ENCODE measurements around the gene CST6.

The CST6 gene

GRCh38 chr11:65979261-65979759 lies 32.5 kb upstream of the CST6 start:
- DNase-seq (no peak), ATAC-seq (no peak)
- Mint-ChIP-seq H3K27ac (no peak overlapping the region), H3K4me3 (no peak overlapping the region), H3K27me3 (no peaks in the 10 kb centered on the region), H3K9me3 (no peaks in the 10 kb centered on the region), H3K36me3 (ENCODE audit: low read depth) (peaks cover 6% of the 10 kb centered on the region), H3K4me1 (no peaks in the 10 kb centered on the region)

GRCh38 chr11:65981101-65981740 lies 30.6 kb upstream of the CST6 start:
- Mint-ChIP-seq H3K4me1 (no peaks in the 10 kb centered on the region), H3K36me3 (ENCODE audit: low read depth) (no peaks in the 10 kb centered on the region), H3K27me3 (no peaks in the 10 kb centered on the region), H3K27ac (no peak overlapping the region), H3K9me3 (no peaks in the 10 kb centered on the region), H3K4me3 (no peak overlapping the region)
- ATAC-seq (no peak), DNase-seq (no peak)

GRCh38 chr11:65981972-65982823 lies 29.6 kb upstream of the CST6 start:
- no peak for ATAC-seq

GRCh38 chr11:65982824-65983588 lies 28.8 kb upstream of the CST6 start:
- Mint-ChIP-seq H3K4me1 (no peaks in the 10 kb centered on the region), H3K4me3 (no peak overlapping the region), H3K36me3 (ENCODE audit: low read depth) (no peaks in the 10 kb centered on the region), H3K9me3 (no peaks in the 10 kb centered on the region), H3K27me3 (no peaks in the 10 kb centered on the region), H3K27ac (no peak overlapping the region)
- ATAC-seq: no peak
- DNase-seq: no peak

More at GRCh38 chr11:65981972-65982823, 29.6 kb upstream of the CST6 start:
- Mint-ChIP-seq H3K36me3 (ENCODE audit: low read depth) (no peaks in the 10 kb centered on the region), H3K27ac (no peak overlapping the region), H3K4me3 (no peak overlapping the region), H3K4me1 (no peaks in the 10 kb centered on the region), H3K27me3 (no peaks in the 10 kb centered on the region), H3K9me3 (no peaks in the 10 kb centered on the region)
- no peak for DNase-seq

DNA sequence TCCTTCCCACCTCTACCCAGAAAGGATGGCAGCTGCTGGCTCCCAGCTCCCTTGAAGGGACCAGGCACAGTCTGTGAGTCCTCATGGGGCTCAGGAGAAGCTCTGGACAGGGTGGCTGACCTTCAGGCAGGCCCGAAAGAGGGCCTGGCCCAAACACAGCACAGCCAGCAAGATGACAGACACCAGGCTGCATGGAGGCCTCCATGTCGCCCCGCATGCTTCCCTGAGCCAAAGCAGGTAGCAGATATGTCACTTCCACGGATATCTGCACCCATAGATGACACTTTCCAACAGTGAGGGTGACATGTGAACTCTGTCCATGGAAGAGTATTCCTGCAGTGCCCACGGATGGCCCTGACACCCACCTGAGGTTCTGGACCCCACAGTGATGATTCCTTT lies 28.2 kb upstream of the CST6 start:
- H3K36me3 Mint-ChIP-seq (ENCODE audit: low read depth): no peaks in the 10 kb centered on the region
- no peaks in the 10 kb centered on the region for H3K9me3 Mint-ChIP-seq
- H3K4me3 Mint-ChIP-seq: no peak overlapping the region
- H3K4me1 Mint-ChIP-seq: no peaks in the 10 kb centered on the region
- H3K27me3 Mint-ChIP-seq: no peaks in the 10 kb centered on the region
- no peak for ATAC-seq
- DNase-seq: no peak
- H3K27ac Mint-ChIP-seq: no peak overlapping the region

DNA sequence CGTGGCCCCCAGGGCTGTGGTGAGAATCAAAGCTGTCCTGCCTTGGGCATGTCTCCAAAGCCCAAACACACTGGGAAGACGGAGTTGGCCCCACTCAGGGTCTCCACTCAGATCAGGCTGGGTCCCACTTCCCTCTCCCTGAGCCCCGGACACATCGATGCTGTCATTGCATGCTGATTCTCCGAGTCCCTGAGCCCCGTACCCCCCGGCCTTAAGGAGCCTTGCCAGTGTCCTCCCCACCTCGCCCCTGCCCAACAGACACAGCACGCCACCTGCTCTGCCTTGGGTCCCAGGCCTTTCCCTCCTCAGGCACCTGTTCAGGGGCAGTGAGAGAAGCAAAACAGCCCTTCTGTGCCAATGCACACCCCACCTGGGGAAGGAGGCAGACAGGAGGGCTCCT lies 24.5 kb upstream of the CST6 start:
- H3K27me3 Mint-ChIP-seq: no peaks in the 10 kb centered on the region
- H3K9me3 Mint-ChIP-seq: no peaks in the 10 kb centered on the region
- peaks cover 6% of the 10 kb centered on the region for H3K4me1 Mint-ChIP-seq
- H3K36me3 Mint-ChIP-seq (ENCODE audit: low read depth): peaks cover 7% of the 10 kb centered on the region
- no peak overlapping the region for H3K27ac Mint-ChIP-seq
- no peak overlapping the region for H3K4me3 Mint-ChIP-seq
- DNase-seq (no peak), ATAC-seq (no peak)

DNA sequence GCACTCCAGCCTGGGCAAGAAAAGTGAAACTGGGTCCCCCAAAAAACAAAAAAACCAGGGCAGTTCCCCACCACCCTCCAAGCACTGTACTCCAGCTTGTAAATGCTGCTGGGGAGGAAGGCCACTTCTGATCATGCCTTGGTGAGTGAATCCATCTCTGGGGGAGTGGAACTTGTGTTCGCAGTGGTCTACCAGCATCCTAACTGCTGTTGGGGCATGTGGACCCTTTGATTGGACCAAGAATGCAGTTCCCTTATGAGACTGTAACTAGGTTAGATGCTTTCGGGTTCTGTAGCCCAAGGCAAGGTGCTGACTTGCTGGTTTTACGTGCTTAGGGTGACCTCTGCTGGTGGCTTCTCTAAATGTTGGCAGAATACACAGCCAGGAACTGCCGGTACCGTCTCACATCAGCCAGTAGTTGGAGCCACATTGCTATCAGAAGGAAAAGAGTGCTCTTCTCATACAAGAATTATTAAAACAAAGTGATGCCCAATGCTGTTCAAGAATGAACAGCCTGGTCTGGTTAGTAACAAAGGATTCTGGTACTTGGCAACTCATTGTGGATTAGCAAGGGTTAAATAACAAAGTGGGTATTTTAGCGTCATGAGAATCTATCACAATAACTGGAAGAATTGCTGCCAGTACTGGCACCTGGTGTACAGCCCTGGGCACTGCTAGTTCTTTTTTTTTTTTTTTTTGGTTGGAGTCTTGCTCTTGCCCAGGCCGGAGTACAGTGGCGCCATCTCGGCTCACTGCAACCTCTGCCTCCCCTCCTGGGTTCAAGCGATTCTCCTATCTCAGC lies 22.8 kb upstream of the CST6 start:
- Mint-ChIP-seq H3K36me3 (ENCODE audit: low read depth) (peaks cover 7% of the 10 kb centered on the region), H3K27ac (peak overlapping the region; percentile 78), H3K4me1 (peaks cover 6% of the 10 kb centered on the region), H3K27me3 (no peaks in the 10 kb centered on the region), H3K9me3 (no peaks in the 10 kb centered on the region), H3K4me3 (no peak overlapping the region)
- DNase-seq: peak; percentile 88
- ATAC-seq: peak; percentile 100

DNA sequence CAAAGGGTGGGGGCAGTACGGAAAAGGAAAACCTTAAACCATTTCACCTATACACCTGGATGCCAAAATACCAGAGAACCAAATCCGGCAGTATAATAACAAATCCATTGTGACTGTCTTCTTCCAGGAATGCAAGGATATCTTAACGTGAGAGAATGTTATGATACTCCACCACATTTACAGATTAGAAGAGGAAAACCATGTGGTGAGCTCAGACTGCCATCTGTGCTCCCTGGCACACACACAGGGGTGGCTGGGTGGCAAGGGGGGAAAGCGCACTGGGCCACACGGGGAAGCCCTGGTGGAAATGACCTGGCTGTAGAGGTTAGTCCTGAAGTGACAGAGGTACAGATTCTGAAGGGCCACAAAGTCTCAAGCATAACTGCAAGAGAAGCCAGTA lies 19.8 kb upstream of the CST6 start:
- no peaks in the 10 kb centered on the region for H3K9me3 Mint-ChIP-seq
- DNase-seq: no peak
- peaks cover 10% of the 10 kb centered on the region for H3K36me3 Mint-ChIP-seq (ENCODE audit: low read depth)
- no peak for ATAC-seq
- no peak overlapping the region for H3K4me3 Mint-ChIP-seq
- no peaks in the 10 kb centered on the region for H3K27me3 Mint-ChIP-seq
- peaks cover 6% of the 10 kb centered on the region for H3K4me1 Mint-ChIP-seq
- no peak overlapping the region for H3K27ac Mint-ChIP-seq

GRCh38 chr11:65997286-65997685 lies 14.5 kb upstream of the CST6 start:
- no peaks in the 10 kb centered on the region for H3K9me3 Mint-ChIP-seq
- H3K27ac Mint-ChIP-seq: peak overlapping the region; percentile 37
- peaks cover 40% of the 10 kb centered on the region for H3K36me3 Mint-ChIP-seq (ENCODE audit: low read depth)
- ATAC-seq: no peak
- no peaks in the 10 kb centered on the region for H3K27me3 Mint-ChIP-seq
- no peak overlapping the region for H3K4me3 Mint-ChIP-seq
- no peak for DNase-seq
- H3K4me1 Mint-ChIP-seq: peaks cover 28% of the 10 kb centered on the region

DNA sequence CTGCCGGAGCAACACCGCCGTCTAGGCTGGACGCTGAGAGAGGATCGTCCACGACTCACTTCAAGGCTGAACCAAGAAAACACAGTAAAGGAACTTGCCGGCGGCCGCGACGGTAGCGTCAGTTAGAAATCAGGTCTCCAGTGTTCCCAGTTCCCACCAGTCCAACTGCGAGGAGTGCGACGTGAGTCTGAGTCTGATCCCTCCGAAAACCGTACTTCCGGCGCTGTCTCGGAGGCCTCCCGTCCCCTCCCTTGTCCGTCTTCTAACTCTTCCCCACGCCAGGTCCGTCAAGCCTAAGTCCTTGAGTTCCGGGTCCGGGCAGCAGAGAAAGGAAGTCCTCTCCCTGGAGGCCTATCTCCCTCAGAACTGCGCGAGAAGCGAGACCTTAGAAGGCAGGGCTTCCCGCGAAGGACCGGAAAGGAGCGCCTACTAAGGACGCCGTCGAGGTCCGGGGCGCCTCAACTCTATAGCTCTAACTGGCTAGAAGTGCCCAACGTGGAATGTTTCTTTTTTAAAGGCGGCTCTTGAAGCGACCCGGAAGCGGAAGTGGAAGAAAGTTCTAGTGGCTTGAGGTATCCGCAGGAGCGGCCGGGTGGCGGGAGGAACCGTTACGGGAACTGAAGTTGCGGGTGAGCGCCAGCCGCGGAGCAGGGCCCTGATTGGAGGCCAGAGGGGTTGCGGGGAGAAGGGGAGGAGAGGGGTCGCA lies 9.7 kb upstream of the CST6 start, which contains the start of the genes BANF1 and EIF1AD:
Gene BANF1, plus strand, starts transcription at position 562 of the 706 bp plus-strand sequence. CDS start 748 bp downstream, outside the sequence.
Gene EIF1AD, minus strand, starts transcription at position 216 of the 706 bp plus-strand sequence. CDS start 1,768 bp downstream, outside the sequence.
- H3K4me1 Mint-ChIP-seq: peaks cover 51% of the 10 kb centered on the region
- peak within 1 kb of the TSS; percentile 100 for H3K4me3 Mint-ChIP-seq
- H3K36me3 Mint-ChIP-seq (ENCODE audit: low read depth): peaks cover 50% of the 10 kb centered on the region

GRCh38 chr11:66002648-66003225 lies 9.1 kb upstream of the CST6 start:
- ATAC-seq: peak; percentile 64
- H3K4me1 Mint-ChIP-seq: peaks cover 49% of the 10 kb centered on the region
- H3K27ac Mint-ChIP-seq: peak overlapping the region; percentile 98
- H3K4me3 Mint-ChIP-seq: peak overlapping the region; percentile 100
- H3K9me3 Mint-ChIP-seq: no peaks in the 10 kb centered on the region
- H3K27me3 Mint-ChIP-seq: no peaks in the 10 kb centered on the region
- peaks cover 45% of the 10 kb centered on the region for H3K36me3 Mint-ChIP-seq (ENCODE audit: low read depth)
- no peak for DNase-seq

More for the DNA sequence above, 9.7 kb upstream of the CST6 start, which contains the start of the genes BANF1 and EIF1AD:
- no peaks in the 10 kb centered on the region for H3K27me3 Mint-ChIP-seq
- peak; percentile 94 for ATAC-seq
- peak; percentile 90 for DNase-seq
- peak within 1 kb of the TSS; percentile 98 for H3K27ac Mint-ChIP-seq
- no peaks in the 10 kb centered on the region for H3K9me3 Mint-ChIP-seq

DNA sequence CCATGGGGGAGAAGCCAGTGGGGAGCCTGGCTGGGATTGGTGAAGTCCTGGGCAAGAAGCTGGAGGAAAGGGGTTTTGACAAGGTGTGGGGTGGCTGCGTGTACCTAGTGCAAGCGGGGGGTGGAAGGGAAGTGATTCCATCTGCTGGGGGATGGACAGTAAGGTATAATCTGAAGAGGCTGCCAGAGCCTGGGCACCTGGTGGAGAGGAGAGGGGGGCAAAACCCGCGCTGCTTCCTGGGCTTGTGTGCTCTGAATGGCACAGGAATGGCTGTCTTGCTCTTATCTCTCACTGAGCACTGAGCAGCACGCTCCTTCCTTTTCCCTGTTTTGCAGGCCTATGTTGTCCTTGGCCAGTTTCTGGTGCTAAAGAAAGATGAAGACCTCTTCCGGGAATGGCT lies 8.5 kb upstream of the CST6 start:
- peaks cover 49% of the 10 kb centered on the region for H3K4me1 Mint-ChIP-seq
- H3K27ac Mint-ChIP-seq: peak overlapping the region; percentile 89
- peak overlapping the region; percentile 100 for H3K4me3 Mint-ChIP-seq
- DNase-seq (no peak), ATAC-seq (no peak)
- H3K9me3 Mint-ChIP-seq: no peaks in the 10 kb centered on the region
- no peaks in the 10 kb centered on the region for H3K27me3 Mint-ChIP-seq
- H3K36me3 Mint-ChIP-seq (ENCODE audit: low read depth): peaks cover 41% of the 10 kb centered on the region

DNA sequence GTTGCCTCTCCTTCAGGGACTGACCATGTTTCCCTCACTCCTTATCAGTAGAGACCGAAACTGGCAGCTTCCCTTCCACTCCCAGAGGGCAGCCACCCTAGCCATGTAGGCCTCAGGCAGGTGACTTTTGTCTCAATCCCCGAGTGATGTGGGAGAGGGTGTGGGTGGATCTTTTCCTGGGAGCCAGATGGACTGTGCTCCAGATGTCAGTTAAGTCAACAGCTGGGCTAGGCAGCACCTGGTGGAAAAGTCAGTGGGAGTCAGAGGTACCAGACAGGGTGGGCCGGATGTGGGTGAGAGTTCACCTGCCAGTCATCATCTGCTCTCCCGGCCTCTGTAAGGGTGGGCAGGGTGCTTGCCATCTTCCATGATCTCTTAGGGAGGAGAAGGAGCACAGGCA lies 7.6 kb upstream of the CST6 start:
- Mint-ChIP-seq H3K27me3 (no peaks in the 10 kb centered on the region), H3K9me3 (no peaks in the 10 kb centered on the region), H3K4me3 (peak overlapping the region; percentile 100), H3K36me3 (ENCODE audit: low read depth) (peaks cover 33% of the 10 kb centered on the region), H3K4me1 (peaks cover 47% of the 10 kb centered on the region), H3K27ac (peak overlapping the region; percentile 58)
- no peak for ATAC-seq
- no peak for DNase-seq
